NAMALWA (cell line): Measurements from ENCODE around the gene UGT1A10.
"Not testable (repeated sequence)": the region's sequence is repeated elsewhere in the genome, so short reads cannot be mapped to it uniquely, and the experiment has no call there.

ENCODE experiments used
- DNase-seq: peaks from one replicate; pipeline ENCODE4 v3.0.0-alpha.2; 2015; ENCODE audit warnings: low spot score

The UGT1A10 gene

DNA sequence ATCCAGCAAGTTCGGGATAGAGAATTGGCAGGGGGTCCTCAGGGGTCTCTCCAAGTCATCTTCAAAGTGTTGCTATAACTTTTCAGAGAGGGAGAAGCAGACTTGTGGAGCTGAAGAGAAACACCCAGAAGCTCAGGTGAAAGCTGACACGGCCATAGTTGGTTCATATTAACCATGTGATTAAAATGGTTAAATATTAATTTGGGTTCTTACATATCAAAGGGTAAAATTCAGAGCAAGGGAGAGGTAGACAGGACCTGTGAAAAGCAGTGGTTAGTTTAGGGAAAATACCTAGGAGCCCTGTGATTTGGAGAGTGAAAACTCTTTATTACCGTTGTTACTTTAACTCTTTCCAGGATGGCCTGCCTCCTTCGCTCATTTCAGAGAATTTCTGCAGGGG lies 56.4 kb downstream of the UGT1A10 start, which contains the start of gene UGT1A6:
Gene UGT1A6, plus strand, starts transcription at position 243 of the 400 bp plus-strand sequence. Its CDS starts 115 bp downstream, at position 358.
- no peak for DNase-seq

DNA sequence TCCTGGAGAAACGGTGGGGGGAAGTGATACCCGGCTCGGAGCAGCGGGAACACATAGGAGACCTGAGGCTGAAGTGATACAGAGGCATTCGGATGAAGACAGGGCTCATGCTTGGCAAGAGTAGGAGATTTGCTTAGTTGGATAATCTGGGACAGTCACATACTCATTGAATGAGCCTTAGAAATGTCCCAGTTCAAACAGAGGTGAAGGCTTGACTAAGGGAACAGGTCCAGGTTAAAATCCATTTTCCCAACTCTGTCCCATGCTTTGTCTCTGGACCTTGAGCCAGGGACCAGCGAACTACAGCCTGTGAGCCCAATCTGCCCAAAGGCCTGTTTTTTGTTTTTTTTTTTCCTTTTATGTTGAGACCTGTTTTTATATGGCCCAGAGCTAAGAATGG lies 57.7 kb downstream of the UGT1A10 start:
- no peak for DNase-seq

DNA sequence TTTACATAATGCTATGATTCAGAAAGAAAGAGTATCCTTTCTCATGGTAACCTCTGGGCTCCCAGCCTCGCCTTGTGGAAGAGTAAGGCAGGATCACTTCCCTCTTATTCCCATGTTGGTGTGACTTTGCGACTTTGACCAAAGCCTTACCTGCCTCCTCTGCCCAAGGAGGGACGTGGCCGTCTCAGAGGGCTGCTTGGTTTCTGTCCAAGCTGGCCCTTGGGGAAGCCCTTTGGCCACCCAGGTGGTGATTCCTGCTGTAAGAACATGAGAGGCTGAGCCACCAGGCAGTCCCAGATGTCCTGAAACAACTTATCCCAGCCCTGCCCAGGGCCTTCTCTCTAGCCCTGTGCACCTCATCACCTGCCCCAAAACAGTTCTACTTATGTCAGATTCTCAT lies 62.5 kb downstream of the UGT1A10 start:
- no peak for DNase-seq

DNA sequence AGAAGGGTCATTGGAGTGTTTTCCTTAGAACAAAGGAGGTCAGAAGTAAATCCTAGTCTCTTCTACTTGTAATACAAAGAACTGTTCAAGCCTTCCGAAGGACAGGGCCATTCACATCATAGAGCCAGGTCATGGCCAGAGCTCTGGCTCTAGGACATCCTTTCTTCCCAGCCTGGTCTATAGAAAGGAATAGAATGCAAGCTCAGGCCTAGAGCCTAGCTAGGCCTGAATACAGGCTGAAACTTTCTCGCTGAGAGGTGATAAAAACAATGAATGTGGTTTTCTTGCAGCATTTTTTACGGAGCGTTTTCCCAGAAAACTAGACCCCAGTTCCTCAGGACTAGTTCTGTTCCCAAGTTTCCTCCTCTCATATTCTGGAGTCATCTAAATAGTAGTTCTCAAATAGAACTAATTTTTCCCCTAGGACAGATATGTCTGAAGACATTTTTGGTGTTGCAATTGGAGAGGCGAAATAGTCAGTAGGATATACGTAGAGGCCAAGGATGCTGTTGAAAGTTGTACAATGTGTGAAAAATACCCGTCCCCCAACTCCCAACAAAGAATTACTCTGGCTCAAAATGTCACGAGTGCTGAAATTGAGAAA lies 63.3 kb downstream of the UGT1A10 start:
- no peak for DNase-seq

DNA sequence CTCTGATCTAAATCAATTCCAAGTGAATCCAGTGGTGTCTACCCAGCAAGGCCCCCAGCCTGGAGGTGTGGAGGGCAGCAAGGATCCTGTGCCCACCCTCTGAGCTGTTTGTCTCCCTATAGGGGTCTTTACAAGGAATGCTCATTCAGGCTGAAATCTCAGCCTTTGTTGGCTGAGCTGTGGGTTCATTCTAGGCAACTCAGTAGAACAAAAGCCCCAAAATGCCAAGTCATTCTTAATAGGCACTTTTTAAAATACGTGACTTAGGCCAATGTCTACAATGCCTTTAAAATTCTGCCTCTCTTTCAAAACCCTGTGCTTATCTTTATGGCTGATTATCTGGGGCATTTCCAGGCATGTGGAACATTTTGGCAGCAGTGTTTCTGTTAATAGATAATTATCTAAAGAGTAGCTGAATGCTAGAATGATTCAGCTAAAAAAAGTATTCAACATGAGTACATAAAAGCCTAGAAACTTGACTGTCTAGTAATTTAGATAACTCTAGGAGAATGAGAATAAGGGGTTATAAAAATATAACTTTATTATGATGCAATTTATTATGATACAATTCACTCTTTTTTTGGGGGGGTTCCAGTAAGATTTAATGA lies 63.9 kb downstream of the UGT1A10 start:
- DNase-seq = no peak

DNA sequence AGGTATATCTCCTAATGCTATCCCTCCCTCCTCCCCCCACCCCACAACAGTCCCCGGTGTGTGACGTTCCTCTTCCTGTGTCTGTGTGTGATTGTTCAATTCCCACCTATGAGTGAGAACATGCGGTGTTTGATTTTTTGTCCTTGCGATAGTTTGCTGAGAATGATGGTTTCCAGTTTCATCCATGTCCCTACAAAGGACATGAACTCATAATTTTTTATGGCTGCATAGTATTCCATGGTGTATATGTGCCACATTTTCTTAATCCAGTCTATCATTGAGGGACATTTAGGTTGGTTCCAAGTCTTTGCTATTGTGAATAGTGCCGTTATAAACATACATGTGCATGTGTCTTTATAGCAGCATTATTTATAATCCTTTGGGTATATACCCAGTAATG lies 64.6 kb downstream of the UGT1A10 start:
- DNase-seq = not testable (repeated sequence)

DNA sequence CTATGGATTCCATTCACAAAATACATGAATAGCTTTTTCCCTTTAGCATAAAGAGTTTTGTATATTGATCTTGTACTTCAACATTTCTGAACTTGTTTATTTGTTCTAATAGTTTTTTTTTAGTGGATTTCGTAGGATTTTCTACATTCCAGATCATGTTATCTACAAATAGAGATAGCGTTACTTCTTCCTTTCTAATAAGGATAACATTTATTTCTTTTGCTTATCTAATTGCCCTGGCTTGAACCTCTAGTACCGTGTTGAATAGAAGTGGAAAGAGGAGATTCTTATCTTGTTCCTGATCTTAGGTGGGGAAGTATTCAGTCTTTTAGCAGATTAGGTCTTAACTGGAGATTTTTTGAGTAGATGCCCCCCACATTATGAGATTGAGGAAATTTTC lies 66.0 kb downstream of the UGT1A10 start:
- DNase-seq = no peak

DNA sequence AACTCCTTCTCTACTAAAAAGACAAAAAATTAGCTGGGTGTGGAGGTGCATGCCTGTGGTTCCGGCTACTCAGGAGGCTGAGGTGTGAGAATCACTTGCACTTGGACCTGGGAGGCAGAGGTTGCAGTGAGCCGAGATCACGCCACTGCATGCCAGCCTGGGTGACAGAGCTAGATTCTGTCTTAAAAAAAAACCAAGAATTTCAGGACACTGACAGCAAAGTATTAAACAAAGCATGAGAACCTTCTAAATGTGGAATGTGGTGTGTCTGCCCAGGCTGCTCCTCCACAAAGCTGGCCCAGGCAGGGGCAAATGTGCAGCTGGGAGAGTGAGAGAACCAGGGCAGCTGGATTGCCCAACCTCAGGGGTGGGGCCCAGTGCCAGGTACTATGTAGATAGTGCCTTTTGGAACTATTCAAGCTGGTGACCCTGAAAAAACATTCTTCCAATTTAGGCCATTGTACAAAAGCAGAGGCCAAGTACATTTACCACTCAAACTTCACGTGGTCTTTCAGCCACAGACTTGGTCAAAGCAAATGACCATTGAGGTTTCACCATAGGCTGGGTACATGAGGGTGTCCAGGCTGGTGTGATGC lies 69.8 kb downstream of the UGT1A10 start:
- no peak for DNase-seq

DNA sequence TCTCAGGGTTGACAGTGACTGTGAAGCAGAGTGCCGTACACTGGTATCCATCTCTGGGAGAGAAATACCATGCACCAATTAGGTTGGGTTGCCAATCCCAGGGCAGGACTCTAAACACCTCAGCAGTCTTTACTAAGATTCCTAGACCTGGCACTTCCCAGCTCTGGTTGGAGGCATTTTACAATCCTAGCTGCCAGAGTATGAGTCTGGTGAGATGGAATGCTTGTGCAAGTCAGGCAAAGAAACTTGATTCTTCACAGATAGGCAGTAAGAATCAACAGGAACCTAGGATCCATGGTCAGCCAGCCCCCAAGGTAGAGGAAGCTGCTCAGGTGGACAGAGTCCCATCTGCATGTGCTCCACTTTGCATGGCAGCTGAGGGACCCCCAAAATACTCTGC lies 70.5 kb downstream of the UGT1A10 start:
- no peak for DNase-seq

DNA sequence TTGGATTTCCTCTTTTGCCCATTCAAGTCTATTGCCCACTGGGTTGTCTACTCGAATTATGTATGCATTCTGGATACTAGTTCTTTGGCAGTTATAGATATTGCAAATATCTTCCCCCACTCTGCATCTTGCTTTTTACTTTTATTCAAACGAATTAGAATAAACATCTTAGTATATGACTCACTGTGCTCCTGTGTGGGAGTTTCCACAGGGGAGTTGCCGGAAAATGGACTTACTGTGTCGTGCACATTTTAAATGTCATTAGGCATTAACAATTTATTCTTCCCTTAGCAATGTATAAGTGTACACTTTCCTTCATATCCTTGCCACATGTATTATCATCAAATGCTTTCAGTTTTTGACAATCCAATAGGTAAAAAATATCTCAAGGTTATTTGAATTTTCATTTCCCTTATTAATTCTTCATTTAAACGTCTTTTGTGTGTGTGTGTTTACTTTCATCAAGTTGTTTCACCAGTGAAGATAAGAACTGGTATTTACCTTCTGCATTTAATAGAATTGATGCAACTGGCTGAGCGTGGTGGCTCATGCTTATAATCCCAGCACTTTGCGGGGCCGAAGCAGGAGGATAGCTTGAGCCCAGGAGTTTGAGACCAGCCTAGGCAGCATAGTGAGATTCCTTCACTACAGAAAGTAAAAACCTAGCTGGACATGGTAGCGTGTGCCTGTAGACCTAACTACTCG lies 71.8 kb downstream of the UGT1A10 start:
- DNase-seq = no peak

DNA sequence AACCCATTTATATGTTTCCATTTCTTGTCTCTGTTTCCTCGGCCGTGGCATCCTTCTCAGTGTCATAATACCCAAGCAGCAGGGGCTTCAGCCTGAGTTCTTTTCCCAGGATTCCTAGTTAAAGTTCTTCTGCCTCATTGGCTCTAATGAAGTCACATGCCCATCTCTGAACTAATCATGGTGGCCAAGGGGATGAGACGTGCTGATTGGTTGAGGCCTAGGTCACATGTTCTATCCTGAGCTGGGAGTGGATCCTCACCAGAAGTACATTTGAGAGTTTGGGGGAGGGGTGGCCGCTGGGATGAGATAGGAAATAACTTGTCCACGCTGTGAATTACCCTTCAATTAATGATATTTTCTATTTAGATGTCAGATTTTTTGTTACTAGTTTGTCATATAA lies 72.7 kb downstream of the UGT1A10 start:
- DNase-seq = peak; percentile 25

DNA sequence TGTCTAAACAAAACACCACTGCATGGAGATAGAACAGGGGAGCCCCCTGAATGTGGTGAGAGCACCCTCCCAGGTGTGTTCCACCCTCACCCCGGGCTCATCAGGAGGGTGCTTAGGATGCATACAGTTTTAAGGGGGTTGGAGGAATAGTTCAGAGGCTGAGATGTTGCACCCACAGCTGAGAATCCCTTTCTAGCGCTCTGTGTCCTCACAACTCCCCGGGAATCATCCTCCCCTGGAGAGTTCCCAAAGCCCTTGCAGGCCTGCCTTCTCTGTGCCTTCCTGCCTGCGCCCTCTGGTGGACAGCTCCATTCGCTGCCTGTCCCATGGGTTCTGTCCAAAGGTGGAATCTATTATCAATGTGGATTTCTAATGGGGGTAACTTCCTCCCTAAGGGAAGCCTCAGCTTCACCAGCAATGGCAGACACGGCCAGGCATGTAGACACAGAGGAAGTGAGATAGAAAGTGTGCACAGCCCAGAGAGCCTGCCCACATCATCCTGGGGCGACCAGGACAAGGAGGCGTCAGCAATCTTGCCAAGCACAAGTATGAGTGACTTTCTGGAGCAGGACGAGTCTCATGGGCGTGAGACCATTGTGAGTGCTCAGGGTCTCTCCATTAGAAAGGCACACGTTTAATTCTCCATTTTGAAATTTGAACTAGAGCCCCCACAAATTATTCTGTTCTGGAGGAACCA lies 75.2 kb downstream of the UGT1A10 start:
- peak; percentile 60 for DNase-seq

DNA sequence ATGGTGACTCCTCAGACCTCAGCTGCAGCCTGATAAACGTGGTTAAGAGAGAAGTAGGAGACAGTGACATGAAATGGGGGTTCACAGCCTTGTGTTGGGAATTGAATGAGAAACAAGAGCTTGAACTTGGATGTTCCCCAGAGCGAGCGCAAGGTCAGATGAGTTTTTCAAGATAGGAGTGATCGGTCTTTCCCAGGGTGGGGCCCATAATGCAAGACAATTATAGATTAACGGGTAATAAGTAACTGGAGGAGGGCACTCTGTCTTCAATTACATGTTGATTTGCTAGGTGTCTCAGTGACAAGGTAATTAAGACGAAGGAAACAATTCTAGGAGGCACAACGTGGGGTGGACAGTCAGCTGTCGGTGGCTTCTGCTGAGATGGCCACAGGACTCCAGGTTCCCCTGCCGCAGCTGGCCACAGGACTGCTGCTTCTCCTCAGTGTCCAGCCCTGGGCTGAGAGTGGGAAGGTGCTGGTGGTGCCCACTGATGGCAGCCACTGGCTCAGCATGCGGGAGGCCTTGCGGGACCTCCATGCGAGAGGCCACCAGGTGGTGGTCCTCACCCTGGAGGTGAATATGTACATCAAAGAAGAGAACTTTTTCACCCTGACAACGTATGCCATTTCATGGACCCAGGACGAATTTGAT lies 76.5 kb downstream of the UGT1A10 start, which contains the start of gene UGT1A5:
Gene UGT1A5, plus strand, starts transcription at position 297 of the 651 bp plus-strand sequence. Its CDS starts 85 bp downstream, at position 382.
- DNase-seq = no peak

DNA sequence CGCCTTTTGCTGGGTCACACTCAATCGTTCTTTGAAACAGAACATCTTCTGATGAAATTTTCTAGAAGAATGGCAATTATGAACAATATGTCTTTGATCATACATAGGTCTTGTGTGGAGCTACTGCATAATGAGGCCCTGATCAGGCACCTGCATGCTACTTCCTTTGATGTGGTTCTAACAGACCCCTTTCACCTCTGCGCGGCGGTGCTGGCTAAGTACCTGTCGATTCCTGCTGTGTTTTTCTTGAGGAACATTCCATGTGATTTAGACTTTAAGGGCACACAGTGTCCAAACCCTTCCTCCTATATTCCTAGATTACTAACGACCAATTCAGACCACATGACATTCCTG lies 77.0 kb downstream of the UGT1A10 start:
- no peak for DNase-seq

DNA sequence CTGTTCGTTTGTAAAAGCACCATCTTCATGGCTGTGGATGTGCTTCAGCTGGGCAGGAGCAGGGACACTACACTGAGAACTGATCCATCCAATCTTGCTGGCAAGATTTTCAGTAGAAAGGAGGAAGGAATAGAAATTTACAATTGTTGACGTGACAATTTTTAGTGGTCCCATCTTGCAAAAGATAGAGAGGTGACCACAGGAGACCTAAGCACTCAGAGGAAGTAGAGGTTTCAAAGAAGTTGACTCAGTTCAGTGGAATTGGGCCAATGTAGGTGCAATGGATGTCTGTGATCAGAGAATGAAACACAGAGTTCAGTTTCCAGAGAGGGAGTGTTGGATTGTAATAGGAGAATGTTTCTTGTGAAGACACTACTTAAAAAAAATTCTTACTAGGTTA lies 77.9 kb downstream of the UGT1A10 start:
- DNase-seq = no peak

DNA sequence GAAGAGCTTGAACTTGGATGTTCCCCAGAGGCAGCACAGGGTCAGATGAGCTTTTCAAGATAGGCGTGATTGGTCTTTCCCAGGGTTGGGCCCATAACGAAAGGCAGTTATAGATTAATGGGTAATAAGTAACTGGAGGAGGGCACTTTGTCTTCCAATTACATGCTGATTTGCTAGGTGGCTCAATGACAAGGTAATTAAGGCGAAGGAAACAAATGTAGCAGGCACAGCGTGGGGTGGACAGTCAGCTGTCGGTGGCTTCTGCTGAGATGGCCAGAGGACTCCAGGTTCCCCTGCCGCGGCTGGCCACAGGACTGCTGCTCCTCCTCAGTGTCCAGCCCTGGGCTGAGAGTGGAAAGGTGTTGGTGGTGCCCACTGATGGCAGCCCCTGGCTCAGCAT lies 82.3 kb downstream of the UGT1A10 start, which contains the start of gene UGT1A4:
Gene UGT1A4, plus strand, starts transcription at position 185 of the 400 bp plus-strand sequence. Its CDS starts 85 bp downstream, at position 270.
- no peak for DNase-seq

DNA sequence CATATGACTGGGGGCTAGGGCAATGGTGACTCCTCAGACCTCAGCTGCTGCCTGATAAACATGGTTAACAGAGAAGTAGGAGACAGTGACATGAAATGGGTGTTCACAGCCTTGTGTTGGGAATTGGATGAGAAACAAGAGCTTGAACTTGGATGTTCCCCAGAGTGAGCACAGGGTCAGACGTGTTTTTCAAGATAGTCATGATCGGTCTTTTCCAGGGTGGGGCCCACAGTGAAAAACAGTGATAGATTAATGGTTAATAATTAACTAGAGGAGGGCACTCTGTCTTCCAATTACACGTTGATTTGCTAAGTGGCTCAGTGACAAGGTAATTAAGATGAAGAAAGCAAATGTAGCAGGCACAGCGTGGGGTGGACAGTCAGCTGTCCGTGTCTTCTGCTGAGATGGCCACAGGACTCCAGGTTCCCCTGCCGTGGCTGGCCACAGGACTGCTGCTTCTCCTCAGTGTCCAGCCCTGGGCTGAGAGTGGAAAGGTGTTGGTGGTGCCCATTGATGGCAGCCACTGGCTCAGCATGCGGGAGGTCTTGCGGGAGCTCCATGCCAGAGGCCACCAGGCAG lies 92.6 kb downstream of the UGT1A10 start, which contains the start of gene UGT1A3:
Gene UGT1A3, plus strand, starts transcription at position 320 of the 579 bp plus-strand sequence. Its CDS starts 85 bp downstream, at position 405.
- DNase-seq = no peak

DNA sequence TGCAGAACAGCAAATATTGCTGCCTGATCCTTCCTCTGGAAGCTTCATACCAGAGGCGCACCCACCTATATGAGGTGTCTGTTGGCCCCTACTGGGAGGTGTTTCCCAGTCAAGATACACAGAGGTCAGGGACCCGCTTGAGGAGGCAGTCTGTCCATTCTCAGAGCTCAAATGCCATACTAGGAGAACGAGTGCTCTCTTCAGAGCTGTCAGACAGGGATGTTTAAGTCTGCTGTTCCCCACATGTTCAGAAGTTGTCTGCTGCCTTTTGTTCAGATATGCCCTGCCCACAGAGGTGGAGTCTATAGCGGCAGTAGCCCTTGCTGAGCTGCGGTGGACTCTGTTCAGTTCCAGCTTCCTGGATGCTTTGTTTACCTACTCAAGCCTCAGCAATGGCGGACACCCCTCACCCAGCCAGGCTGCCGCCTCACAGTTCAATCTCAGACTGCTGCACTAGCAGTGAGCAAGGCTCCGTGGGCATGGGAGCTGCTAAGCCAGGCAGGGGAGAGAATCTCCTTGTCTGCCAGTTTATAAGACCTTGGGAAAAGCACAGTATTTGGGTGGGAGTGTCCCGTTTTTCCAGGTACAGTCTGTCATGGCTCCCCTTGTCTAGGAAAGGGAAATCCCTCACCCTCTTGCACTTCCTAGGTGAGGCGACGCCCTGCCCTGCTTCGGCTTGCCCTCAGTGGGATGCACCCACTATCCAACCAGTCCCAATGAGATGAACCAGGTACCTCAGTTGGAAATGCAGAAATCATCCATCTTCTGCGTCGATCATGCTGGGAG lies 100.8 kb downstream of the UGT1A10 start:
- DNase-seq = not testable (repeated sequence)

DNA sequence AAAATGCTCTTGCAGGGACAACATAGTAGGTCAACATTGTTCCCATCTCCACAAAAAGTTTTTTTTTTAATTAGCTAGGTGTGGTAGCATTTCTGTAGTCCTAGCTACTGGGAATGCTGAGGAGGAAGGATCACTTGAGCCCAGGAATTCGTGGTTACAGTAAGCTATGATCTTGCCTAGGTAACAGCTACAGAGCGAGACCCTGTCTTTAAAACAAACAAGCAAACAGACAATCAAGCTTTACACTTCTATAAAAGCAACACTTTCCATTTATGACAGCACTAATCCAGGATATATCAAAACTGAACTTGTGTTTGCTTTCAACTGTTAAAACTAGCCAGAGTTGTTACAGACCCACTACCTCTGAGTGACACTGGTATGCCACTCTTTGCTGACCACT lies 104.6 kb downstream of the UGT1A10 start:
- DNase-seq = no peak
